ENCODE results near the gene XRCC2.
"Not testable (repeated sequence)": the region's sequence is repeated elsewhere in the genome, so short reads cannot be mapped to it uniquely, and the experiment has no call there.

Gene XRCC2

DNA sequence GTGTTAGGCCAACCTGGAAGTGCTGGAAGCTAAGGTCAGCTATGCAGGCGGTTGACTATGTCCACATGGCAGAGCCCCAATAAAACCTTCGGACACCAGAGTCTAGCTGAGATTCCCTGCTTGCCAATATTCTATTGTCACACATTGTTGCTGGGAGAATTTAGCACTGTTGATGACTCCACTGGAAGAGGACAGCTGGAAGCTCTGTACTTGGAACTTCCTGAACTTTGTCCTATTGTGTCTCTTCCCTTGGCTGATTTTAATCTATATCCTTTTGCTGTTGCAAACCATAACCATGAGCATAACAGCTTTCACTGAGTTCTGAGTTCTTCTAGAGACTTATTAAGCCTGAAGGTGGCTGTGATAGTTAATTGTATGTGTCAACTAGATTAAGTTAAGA, 12.0 kb downstream of the XRCC2 start:
- DNase-seq: no peak

DNA sequence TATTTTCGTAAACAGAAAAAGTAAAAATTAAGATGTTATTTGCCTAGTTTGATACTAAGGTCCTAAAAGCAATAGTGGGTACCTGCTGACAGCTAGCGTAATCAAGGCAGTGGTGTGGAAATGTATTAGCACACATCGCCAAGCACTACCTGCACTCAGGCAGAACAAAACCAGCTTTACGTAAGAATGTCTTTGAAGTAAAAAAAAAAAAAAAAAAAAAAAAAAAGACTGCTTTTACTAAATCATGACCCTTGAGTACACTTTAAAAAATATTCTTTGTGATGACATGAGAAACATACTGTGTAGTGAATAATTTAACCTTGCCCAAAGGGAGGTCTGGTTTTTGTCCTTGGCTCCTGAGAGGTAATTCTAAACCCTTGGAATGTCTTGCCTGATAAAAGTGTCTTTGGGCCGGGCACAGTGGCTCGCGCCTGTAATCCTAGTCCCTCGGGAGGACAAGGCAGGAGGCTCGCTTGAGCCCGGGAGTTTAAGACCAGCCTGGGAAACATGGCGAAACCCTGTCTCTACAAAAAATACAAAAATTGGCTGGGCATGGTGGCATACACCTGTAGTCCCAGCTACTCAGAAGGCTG, 12.7 kb downstream of the XRCC2 start:
- no peak for DNase-seq

DNA sequence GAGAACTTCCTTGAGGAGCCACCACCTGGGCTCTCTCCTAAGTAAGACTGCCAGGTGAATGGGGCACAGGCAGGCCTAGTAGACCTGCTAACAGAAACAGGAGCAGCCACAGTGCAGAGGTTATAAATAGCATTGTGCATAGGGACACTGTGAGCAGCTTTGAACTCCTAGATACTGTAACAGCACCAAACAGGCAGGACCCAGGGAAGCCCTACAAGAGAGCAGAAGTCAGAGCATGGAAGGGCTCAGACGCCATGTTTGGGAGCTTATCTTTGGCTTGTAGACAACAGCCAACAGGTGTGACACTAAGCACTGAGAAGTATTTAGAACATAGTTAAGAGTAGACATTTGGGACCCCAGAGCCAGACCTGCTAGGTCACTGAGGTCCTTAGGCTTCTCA, 14.5 kb downstream of the XRCC2 start:
- no peak for DNase-seq

DNA sequence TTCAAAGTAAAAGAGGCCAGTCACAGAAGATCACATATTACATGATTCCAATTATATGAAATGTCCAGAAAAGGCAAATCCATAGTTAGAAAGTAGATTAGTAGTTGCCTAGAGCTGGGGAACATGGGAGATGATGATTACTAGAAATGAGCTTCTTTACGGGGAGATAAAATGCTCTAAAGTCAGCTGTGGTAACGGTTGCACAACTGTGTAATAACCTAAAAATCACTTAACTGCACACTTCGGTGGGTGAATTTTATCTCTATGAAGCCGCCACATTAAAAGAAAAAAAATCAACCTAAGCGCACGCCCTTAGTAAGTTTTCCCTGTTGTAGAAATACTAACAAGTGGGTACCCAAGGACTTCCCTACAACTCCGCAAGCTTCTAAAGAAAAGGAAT, 15.9 kb downstream of the XRCC2 start:
- DNase-seq: no peak

DNA sequence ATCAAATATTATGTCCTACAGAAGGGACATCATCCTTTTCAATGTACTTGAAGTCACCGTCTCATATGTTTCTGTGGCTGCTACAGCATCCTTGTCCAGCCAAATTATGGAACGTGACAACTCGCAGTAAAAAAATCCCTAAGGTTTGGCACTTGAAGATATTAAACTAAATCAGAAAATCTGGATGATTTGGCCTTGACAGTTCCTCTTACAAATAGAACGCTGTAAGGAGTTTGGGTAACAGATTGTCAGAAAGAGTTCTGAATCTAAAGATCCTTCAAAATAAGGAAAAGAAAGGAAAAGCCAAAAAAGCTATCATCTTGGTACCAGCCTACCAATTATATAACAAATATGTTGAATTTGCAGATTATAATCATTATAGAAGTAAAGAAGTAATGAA, 21.0 kb downstream of the XRCC2 start:
- DNase-seq: no peak

DNA sequence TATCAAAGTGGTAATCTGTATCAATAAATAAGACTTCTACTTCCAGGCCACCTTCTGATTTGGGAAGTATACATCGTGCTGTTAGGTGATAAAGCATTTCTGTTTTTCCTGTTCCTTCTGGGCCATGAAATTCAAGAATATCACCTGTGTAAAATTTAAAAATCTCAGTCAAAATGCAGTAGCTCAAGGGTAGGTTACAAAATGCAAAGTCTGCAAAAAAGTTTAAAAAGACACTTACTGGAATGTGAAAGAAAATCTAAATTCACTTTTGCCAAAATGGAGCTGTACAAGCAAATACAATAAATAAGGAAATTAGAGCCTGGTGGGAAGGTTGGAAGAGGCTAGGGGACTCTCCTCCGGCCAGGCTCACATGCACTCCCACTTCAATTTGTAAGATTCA, 26.7 kb downstream of the XRCC2 start:
- DNase-seq: no peak

DNA sequence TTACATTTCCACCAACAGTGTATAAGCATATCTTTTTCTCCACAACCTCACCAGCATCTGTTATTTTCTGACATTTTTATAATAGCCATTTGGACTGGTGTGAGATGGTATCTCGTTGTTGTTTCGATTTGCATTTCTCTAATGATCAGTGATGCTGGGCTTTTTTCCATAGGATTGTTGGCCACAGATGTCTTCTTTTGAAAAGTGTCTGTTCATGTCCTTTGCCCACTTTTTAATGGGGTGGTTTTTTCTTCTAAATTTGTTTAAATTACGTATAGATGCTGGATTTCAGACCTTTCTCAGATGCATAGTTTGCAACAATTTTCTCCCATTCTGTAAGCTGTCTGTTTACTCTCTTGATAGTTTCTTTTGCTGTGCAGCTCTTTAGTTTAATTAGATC, 28.9 kb downstream of the XRCC2 start:
- no peak for DNase-seq

DNA sequence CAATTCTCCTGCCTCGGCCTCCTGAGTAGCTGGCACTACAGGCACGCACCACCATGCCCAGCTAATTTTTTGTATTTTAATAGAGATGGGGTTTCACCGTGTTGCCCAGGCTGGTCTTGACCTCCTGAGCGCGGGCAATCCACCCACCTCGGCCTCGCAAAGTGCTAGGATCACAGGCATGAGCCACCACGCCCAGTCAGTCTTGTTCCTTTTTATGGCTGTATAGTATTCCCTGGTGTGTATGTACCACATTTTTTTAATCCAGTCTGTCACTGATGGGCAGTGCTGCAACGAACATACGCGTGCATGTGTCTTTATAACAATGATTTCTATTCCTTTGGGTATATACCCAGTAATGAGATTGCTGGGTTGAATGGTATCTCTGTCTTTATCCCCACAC, 29.4 kb downstream of the XRCC2 start:
- not testable (repeated sequence) for DNase-seq

DNA sequence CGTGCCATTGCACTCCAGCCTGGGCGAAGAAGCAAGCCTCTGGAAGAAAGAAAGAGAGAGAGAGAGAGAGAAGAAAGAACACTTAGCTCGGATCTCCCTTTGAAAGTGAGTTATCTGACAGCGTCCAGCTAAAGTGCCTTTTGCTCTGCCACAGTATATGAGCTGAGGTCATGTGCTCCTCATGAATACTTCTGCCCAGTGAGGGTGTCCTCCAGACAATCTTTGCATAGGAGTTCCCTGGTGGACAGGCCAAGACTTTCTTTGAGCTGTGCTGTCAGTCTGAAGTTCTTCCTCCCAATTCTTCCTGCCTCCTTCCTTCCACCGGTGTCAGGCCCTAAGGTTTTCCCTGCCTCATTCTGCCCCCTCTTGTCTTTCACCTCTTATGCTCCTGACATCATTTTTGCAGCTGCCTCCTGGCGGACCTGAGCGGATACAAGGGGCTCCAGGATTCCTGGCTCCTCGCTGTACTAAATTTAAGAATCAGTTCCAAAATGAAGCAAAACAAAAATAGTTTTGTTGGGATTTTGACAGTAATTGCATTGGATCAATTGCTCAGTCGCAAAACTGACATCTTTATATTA, 31.9 kb downstream of the XRCC2 start:
- no peak for DNase-seq

DNA sequence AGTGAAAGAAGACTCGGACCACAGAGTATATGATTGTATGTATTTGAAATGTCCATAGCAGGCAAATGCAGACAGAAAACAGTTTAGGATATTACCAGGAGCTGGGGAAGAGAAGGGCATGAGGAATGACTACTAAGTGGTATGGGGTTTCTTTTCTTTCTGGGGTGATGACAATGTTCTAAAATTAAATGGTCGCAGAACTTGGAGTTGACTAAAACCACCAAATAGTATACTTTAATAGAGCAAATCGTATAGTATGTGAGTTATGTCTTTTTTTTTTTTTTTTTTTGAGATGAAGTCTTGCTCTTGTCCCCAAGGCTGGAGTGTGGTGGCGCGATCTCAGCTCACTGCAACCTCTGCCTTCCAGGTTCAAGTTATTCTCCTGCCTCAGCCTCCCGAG, 34.6 kb downstream of the XRCC2 start:
- no peak for DNase-seq

DNA sequence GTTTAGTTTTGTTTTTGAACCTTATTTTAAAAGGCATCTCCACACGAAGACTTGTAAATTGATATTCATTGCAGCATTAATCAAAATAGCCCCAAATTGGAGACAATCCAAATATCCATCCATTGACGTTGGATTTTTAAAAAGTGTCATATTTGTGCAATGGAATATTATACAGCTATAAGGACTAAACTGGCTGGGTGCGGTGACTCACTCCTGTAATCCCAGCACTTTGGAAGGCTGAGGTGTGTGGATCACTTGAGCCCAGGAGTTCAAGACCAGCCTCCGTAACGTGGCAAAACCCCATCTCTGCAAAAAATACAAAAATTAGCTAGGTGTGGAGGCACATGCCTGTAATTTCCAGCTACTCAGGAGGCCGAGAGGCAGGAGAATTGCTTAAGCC, 35.1 kb downstream of the XRCC2 start:
- no peak for DNase-seq

DNA sequence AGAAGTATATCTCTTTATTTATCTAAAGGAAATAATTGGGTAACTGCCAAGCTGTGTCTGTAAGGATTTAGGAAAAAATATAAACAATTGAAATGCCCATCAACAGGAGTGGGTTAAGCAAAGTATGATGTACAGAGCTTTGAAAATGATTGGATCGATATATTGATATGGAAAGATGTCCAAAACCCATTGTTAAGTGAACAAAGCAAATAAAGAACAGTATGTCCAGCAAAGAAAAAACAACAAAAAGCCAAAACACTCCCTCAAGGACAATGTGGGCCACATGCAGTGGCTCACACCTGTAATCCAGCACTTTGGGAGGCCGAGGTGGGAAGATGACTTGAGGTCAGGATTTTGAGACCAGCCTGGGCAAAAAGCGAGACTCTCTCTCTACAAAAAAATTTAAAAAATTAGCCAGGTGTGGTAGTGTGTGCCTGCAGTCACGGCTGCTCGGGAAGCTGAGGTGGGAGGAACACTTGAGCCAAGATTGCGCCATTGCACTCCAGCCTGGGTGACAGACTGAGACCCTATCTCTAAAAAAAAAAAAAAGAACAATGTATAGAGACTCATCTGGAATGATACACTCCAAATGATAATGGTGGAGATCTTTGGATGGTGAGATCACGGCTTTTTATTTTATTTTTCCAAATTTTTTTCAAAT, 37.9 kb downstream of the XRCC2 start:
- no peak for DNase-seq

DNA sequence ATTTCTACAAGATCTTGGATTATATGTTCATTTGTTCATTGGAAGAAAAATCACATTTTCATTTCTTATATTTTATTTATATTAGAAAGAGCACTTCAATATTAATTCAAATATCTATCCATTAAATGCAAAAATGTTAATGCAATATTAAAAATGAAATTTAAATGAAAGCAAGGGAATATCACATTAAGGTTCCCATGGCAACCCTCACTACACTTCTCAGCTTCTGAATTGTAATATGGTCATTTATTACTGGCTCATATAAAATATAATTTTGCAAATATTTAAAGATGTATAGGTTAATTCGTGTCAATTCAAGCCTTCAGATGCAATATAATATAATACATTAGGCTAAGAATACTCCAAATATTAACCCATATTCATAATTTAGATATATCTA, 38.8 kb downstream of the XRCC2 start:
- no peak for DNase-seq

DNA sequence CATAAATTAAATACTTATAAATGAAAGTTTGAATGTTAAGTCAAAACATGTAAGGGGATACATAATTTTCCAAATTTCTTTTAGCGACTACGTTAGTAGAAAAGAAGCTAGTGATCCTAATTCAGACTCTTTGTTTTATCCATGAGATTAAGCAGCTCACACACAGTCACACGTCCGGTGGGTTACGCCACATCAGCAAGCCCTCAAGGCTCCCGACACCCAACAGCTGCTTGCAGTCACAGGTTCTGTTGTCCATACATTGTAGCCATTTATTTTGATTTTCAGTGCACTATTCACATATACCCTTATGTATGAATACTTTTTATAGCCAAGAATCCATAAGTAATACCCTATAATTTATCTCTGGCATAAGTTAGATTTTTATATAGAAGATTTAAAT, 39.5 kb downstream of the XRCC2 start:
- no peak for DNase-seq

DNA sequence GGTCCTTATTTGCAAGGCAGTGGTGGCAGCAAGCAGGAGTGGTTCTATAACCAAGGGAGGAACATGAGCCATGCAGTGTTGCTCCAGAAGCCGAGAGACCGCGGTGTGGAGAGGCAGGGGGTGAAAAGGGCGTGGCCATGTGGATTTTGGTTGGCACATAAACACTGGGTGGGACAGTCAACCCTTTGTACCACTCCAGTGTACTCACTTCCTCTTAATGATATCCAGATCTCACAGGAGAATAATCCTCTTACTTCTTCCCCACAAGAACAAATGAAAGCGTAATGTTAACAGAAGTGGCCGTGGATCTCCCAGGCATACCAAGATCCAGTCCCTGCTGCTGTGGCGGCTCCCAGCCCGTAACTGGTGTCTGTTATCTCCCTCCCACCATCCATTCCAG, 42.4 kb downstream of the XRCC2 start:
- no peak for DNase-seq

DNA sequence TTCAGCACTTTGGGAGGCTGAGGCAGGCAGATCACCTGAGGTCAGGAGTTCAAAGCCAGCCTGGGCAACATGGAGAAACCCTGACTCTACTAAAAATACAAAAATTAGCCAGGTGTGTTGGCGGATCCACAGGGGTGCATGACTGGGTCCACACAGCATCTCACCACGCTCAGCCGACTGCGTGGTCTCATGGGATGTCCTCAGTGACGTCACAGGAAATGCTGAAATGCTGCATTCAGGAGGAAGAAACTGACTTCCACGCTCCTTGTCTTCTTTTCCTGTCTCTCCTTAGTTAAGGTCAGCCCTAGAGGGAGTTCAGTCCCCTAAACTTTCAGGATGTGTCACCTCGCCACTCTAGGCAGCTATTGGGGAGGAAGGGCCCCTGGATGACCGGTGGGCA, 42.9 kb downstream of the XRCC2 start:
- no peak for DNase-seq

DNA sequence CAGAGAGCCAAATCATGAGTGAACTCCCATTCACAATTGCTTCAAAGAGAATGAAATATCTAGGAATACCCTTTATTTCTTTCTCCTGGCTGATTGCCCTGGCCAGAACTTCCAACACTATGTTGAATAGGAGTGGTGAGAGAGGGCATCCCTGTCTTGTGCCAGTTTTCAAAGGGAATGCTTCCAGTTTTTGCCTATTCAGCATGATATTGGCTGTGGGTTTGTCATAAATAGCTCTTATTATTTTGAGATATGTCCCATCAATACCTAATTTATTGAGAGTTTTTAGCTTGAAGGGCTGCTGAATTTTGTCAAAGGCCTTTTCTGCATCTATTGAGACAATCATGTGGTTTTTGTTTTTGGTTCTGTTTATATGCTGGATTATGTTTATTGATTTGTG, 47.2 kb downstream of the XRCC2 start:
- DNase-seq: not testable (repeated sequence)

DNA sequence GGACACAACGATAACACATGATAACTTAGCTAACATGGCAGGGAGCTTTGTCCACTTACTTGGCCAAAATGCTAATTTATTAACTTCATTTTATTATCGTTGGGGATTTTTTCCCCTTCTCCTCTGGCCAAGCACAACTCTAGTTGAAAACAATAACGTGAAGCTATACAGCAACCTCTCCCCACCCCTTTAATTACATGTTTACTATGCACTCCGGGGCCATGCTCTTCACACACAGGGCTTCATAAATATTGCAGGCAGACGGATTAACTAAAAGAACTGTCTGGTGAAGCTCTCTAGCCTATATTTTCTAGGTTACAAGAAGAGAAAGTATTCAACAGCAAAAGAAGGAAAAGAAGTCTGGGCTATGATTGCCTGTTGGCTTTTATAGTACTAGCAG, 51.7 kb downstream of the XRCC2 start:
- DNase-seq: no peak

DNA sequence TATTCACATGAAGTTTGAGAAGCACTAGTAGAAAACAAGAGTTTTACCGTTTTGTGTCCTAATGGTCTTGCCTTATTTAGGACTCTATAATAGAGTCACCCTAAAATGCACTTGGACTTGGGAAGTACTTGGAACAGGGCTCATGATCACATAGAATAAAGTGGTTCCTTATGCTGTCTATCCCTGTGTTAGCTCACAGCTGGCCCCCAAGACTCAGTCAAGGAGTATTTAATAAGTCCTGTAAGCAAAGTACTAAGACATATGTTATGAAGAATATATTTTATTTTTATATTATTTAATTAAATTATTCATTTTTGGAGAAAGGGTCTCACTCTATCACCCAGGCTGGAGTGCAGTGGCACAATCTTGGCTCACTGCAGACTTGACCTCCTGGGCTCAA, 54.5 kb downstream of the XRCC2 start:
- no peak for DNase-seq

DNA sequence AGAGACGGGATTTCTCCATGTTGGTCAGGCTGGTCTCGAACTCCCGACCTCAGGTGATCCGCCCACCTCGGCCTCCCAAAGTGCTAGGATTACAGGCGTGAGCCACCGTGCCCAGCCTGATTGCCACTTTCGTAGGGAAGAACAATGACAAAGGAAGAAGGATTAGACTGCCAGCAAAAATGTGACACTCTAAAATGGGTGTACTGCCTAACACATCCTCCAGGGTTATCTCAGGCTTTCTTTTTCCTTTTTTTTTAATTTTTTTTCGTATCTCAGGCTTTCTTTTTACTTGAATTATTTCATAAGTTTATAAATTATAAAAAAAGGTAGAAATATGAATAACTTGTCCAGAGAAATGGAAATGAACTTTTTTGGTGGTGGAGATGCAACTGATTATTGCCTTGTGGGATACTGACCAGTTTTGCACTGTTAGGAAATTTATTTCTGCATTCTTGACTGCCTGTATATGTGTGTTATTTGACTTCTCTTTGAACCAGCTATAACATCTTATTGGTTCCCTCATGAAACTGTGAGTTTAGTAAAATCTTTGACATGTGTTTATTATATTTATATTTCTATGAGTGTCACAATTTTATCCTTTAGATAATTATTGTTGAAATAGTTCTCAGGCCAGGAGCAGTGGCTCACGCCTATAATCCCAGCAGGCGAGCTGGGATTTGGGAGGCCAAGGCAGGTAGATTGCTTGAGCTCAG, 56.8 kb downstream of the XRCC2 start:
- DNase-seq: no peak

DNA sequence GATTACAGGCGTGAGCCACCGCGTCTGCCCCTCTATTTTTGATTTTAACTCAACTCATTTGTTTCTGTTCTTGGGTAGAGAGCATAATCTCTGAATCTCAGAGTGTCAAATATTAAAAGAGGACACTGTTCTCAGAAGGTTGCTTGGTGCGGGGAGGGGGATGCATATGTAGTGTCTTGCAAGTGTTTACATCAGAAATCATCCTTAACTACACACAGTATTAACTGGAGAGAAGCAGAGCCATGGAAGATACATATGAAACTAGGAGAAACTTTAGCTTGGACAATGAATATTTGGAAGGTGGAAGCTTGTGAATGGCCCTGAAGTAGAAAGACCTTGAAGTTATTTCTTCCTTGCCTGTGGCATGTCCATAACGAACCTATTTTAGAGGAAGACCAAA, 57.5 kb downstream of the XRCC2 start:
- DNase-seq: no peak

DNA sequence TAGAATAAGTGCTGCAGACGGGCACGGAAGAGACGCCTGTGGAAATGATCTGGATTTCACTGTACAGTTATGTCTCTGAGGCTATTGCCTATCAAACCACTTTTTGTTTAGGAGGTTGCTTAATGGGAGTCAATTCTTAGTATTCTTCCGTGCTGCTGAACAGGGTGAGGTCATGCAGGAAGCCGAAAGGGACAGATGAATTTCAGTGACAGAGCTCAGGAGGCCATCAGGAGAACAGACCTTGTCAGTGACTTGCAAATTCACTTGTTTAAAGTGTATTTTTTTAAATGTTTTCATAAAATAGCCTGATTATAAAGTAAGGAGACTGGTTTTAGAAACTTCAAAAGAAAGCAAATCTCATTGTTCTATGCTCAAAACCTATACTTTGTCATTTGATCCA, 58.9 kb downstream of the XRCC2 start:
- no peak for DNase-seq

DNA sequence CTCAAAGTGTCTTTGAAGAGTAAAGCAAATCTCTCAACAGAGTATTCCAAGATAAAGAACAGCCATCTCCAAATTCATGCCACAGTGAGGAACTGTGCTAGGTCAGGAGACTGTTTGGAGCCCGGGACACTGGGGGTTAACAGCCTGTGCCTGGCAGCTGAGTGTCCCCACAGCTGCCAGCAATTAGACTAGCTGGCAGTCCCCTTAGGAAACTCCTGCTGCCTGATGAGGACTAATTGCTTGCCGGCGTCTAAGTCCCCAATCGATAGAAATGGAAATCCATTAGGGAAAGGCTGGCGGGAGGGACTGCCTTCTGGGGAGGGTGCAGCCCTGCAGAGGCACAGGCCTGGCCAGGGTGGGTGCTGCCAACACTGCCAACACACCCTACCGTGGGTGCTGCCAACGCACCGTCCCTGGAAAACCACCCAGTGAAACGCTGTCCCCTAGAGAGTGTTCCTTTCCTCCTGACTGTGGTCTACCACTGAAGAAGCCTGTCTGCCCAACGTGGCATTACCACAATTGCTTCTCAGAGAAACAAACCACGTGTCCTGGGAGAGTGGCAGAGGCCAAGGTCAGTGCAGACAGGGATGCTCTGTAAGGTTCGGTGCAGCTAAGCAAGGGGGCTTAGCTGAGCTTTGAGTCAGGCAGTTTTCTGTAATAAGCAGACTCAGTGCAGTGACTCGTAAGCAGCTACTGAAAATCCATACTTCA, 60.8 kb downstream of the XRCC2 start:
- no peak for DNase-seq

DNA sequence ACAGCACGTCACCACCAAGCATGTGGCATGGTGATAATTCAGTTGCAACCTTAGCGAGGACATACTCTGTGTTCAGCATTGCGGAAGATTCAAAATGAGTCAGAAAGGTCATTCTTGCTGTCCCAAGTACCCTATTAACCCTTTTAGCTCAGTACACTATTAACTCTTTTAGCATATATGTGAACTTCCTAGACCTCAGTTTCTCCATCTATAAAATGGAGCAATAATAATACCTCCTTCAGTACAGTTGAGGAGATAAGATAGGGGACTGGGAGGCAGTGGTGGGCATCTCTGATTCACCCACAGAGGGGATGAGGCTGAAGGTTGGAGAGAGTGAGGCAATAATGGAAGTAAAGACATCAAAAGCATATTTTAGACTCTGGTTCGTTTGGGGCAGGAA, 67.3 kb downstream of the XRCC2 start:
- no peak for DNase-seq

Measured in activated CD4-positive, alpha-beta T cell treated with anti-CD3 and anti-CD28 coated beads, Interleukin-2, Interleukin-6, amounts not matched to agents 100 ng/mL and 50 ng/mL, durations not matched to agents 16 hours and 8 hours (primary cell).